CD14-positive monocyte (primary cell): ENCODE data around the gene LIN54. TPM values are rescaled to one million over a fixed set of nuclear protein-coding genes. Genes with fewer than 3 reads are reported as not detected.
A peak's percentile ranks its signal among the peaks of the same experiment; 100 is the strongest.

Experiments used
- DNase-seq, 3 donors: peaks; one replicate each; pipeline ENCODE4 v3.0.0-alpha.2; 2011 to 2022
- H2AFZ ChIP-seq: 2 replicates; pipeline ENCODE4 v1.6.0; 2012; ENCODE audit warnings: mild to moderate bottlenecking, low read depth, low read length, inconsistent platforms; ENCODE audit not compliant: insufficient read depth, poor library complexity, severe bottlenecking
- H3K27ac ChIP-seq, 2 donors: 1 replicate in 1 of 2; 2 replicates in 1 of 2; pipeline ENCODE4 v1.5.1; 2012 to 2013; ENCODE audit warnings: low read length in 2 of 2, control low read depth in 1 of 2, inconsistent platforms in 1 of 2, low read depth in 1 of 2, mild to moderate bottlenecking in 1 of 2
- H3K27me3 ChIP-seq, 2 donors: one replicate each; pipeline versions ENCODE4 v1.6.0 to v1.6.1; 2011 to 2013; ENCODE audit warnings: low read length in 2 of 2; ENCODE audit not compliant: control insufficient read depth in 2 of 2, insufficient read depth in 2 of 2
- H3K36me3 ChIP-seq, 2 donors: replicated peaks in 1 of 2; 1 replicate in 1 of 2; 2 replicates in 1 of 2; pipeline versions ENCODE4 v1.5.1 to v1.6.1; 2012 to 2013; ENCODE audit warnings: low read length in 2 of 2, control low read depth in 1 of 2, inconsistent platforms in 1 of 2, mild to moderate bottlenecking in 1 of 2; ENCODE audit not compliant: insufficient read depth in 2 of 2, control insufficient read depth in 1 of 2
- H3K4me1 ChIP-seq, 2 donors: 1 replicate in 1 of 2; 2 replicates in 1 of 2; pipeline versions ENCODE4 v1.5.1 to v1.6.1; 2012 to 2013; ENCODE audit warnings: low read length in 2 of 2, control low read depth in 1 of 2, inconsistent platforms in 1 of 2, mild to moderate bottlenecking in 1 of 2, moderate library complexity in 1 of 2; ENCODE audit not compliant: insufficient read depth in 2 of 2, control insufficient read depth in 1 of 2
- H3K4me2 ChIP-seq: replicated peaks from 2 replicates; pipeline ENCODE3; 2012; ENCODE audit warnings: low read length, moderate library complexity, mild to moderate bottlenecking; ENCODE audit not compliant: poor library complexity, severe bottlenecking; ENCODE audit errors: extremely low read depth
- H3K4me3 ChIP-seq, 3 experiments: fragments of 200-600 bp in 1 of 3; sonication (generic) in 1 of 3; replicated peaks in 1 of 3; 1 replicate in 2 of 3; 2 replicates in 1 of 3; pipeline ENCODE4 v1.5.1; 2011 to 2013; ENCODE audit warnings: low read length in 3 of 3, mild to moderate bottlenecking in 3 of 3, control low read depth in 2 of 3, low read depth in 2 of 3, inconsistent platforms in 1 of 3, moderate library complexity in 1 of 3
- H3K79me2 ChIP-seq: 2 replicates; pipeline ENCODE4 v1.6.0; 2012; ENCODE audit warnings: mild to moderate bottlenecking, control low read depth, inconsistent platforms, low read length, moderate library complexity; ENCODE audit not compliant: insufficient read depth
- H3K9ac ChIP-seq: 2 replicates; pipeline ENCODE4 v1.6.0; 2017; ENCODE audit warnings: low read length, mild to moderate bottlenecking; ENCODE audit not compliant: insufficient read depth, poor library complexity, severe bottlenecking
- H3K9me3 ChIP-seq, 2 donors: replicated peaks in 1 of 2; 1 replicate in 1 of 2; 2 replicates in 1 of 2; pipeline versions ENCODE4 v1.5.1 to v1.6.1; 2012 to 2013; ENCODE audit warnings: low read length in 2 of 2, control low read depth in 1 of 2; ENCODE audit not compliant: control insufficient read depth in 1 of 2, insufficient read depth in 1 of 2
- H4K20me1 ChIP-seq: 2 replicates; pipeline ENCODE4 v1.6.0; 2012; ENCODE audit warnings: mild to moderate bottlenecking, low read length, control low read depth, moderate library complexity; ENCODE audit not compliant: insufficient read depth
- H3K27ac Mint-ChIP-seq, 7 donors: one replicate each; pipeline ENCODE4 v1.8.0; 2020; ENCODE audit warnings: mild to moderate bottlenecking in 7 of 7, mixed read lengths in 7 of 7, moderate library complexity in 6 of 7, inconsistent platforms in 2 of 7
- H3K27me3 Mint-ChIP-seq, 3 donors: one replicate each; pipeline ENCODE4 v1.8.0; 2021 to 2022; ENCODE audit warnings: low read depth in 3 of 3, mild to moderate bottlenecking in 3 of 3, mixed read lengths in 3 of 3, moderate library complexity in 3 of 3, inconsistent platforms in 1 of 3
- H3K36me3 Mint-ChIP-seq, 2 donors: one replicate each; pipeline ENCODE4 v1.8.0; 2020; ENCODE audit warnings: mixed read lengths in 2 of 2, inconsistent platforms in 1 of 2, mild to moderate bottlenecking in 1 of 2
- H3K4me1 Mint-ChIP-seq: one replicate; pipeline ENCODE4 v1.8.0; 2020; ENCODE audit warnings: mild to moderate bottlenecking, mixed read lengths
- H3K4me3 Mint-ChIP-seq, 2 donors: one replicate each; pipeline ENCODE4 v1.8.0; 2020; ENCODE audit warnings: mild to moderate bottlenecking in 2 of 2, mixed read lengths in 2 of 2, moderate library complexity in 1 of 2
- H3K9me3 Mint-ChIP-seq, 7 donors: one replicate each; pipeline ENCODE4 v1.8.0; 2020 to 2022; ENCODE audit warnings: mixed read lengths in 7 of 7, mild to moderate bottlenecking in 6 of 7, moderate library complexity in 6 of 7, inconsistent platforms in 2 of 7
- CTCF ChIP-seq: fragments of 200-600 bp; IDR thresholded peaks from one replicate; pipeline ENCODE4 v1.8.0; 2022; ENCODE audit warnings: antibody characterized with exemption, mild to moderate bottlenecking
- WGBS: methylation state at CpG from one replicate; pipeline ENCODE4 v1.1.5; 2013; ENCODE audit warnings: missing lambda C conversion rate; ENCODE audit not compliant: insufficient coverage; 5-methylcytosine and 5-hydroxymethylcytosine counted together
- intact Hi-C, 2 donors: fragments of 100-400 bp; cut with micrococcal nuclease; formaldehyde crosslinking; loops; one replicate each; pipeline versions ENCODE4 v1.15.0 to v1.15.1; 2023
- polyA plus RNA-seq, 3 donors: library from polyadenylated mRNA; depleted of rRNA in 1 of 3; unstranded in 2 of 3; stranded (reverse) in 1 of 3; fragments of 300-500 nt in 2 of 3; fragments of >200 nt in 1 of 3; fragmentation: Illumina TruSeq in 2 of 3; gene quantifications; 1 replicate in 2 of 3; 2 replicates in 1 of 3; pipeline ENCODE4 v1.2.3, GENCODE V29; 2012 to 2021

Gene LIN54
- polyA plus RNA-seq, 3 donors: 2.9 to 6.4 (median 3.7) TPM

- H3K27me3 ChIP-seq: no peaks in the 10 kb centered on the region
- no peaks in the 10 kb centered on the region for H3K36me3 Mint-ChIP-seq
- peak overlapping the region; percentile 82 to 92 for H3K4me3 Mint-ChIP-seq
- H3K27ac ChIP-seq: peak overlapping the region in 1 of 2 donors; percentile 99
- peaks cover 0 to 1% (median 0%) of the 10 kb centered on the region in 3 donors for H3K27me3 Mint-ChIP-seq
- H3K36me3 ChIP-seq: no peaks in the 10 kb centered on the region
- intact Hi-C loops: loop anchor here (1.0 to 5.0 kb wide), 3 partner anchors 21 to 112 kb away; partner anchors contain the start of genes COPS4 (in 2 of the 2) and THAP9 (in 2 of the 2)
- H3K27ac Mint-ChIP-seq: peak overlapping the region; percentile 34 to 99 (median 97)
- no peaks in the 10 kb centered on the region for H3K9me3 Mint-ChIP-seq
- DNase-seq: peak in 1 of 3 donors; percentile 21
- peak overlapping the region; percentile 95 for H3K4me2 ChIP-seq
- peak overlapping the region; percentile 84 for H3K9ac ChIP-seq
- peaks cover 34% of the 10 kb centered on the region for H3K4me1 Mint-ChIP-seq
- H3K4me3 ChIP-seq: peak overlapping the region; percentile 80 to 98 (median 93)
- H3K79me2 ChIP-seq: peaks cover 36% of the 10 kb centered on the region
- no peak for TF ChIP-seq CTCF
- H3K4me1 ChIP-seq: peaks cover 31 to 35% of the 10 kb centered on the region in 2 donors
- H3K9me3 ChIP-seq: no peaks in the 10 kb centered on the region
- H2AFZ ChIP-seq: peak overlapping the region; percentile 80
- no peaks in the 10 kb centered on the region for H4K20me1 ChIP-seq
Measured at GRCh38 chr4:83013902-83014301, 3.3 kb upstream of the LIN54 start.

- DNase-seq: no peak
- peaks cover 31 to 35% of the 10 kb centered on the region in 2 donors for H3K4me1 ChIP-seq
- no peaks in the 10 kb centered on the region for H3K27me3 ChIP-seq
- TF ChIP-seq CTCF: no peak
- H3K36me3 ChIP-seq: no peaks in the 10 kb centered on the region
- H3K4me1 Mint-ChIP-seq: peaks cover 36% of the 10 kb centered on the region
- peak overlapping the region; percentile 95 for H3K4me2 ChIP-seq
- H3K27ac ChIP-seq: peak overlapping the region; percentile 84 to 99
- peak overlapping the region; percentile 84 for H3K9ac ChIP-seq
- H3K27me3 Mint-ChIP-seq: peaks cover 0 to 1% (median 0%) of the 10 kb centered on the region in 3 donors
- peak overlapping the region; percentile 80 to 98 (median 93) for H3K4me3 ChIP-seq
- peaks cover 41% of the 10 kb centered on the region for H3K79me2 ChIP-seq
- no peaks in the 10 kb centered on the region for H4K20me1 ChIP-seq
- no peaks in the 10 kb centered on the region for H3K9me3 Mint-ChIP-seq
- H3K36me3 Mint-ChIP-seq: no peaks in the 10 kb centered on the region
- 45% methylated on average over 2 of the region's 13 CpGs for WGBS
- H3K9me3 ChIP-seq: no peaks in the 10 kb centered on the region
- H3K4me3 Mint-ChIP-seq: peak overlapping the region; percentile 82 to 92
- peak overlapping the region; percentile 94 to 99 (median 98) for H3K27ac Mint-ChIP-seq
- intact Hi-C loops: loop anchor here (1.0 to 5.0 kb wide), 3 partner anchors 21 to 111 kb away; partner anchors contain the start of genes COPS4 (in 2 of the 2) and THAP9 (in 2 of the 2)
- peak overlapping the region; percentile 80 for H2AFZ ChIP-seq
Measured at GRCh38 chr4:83013420-83013867, 2.8 kb upstream of the LIN54 start.
